Caki2 (cell line): Measurements from ENCODE around the gene COIL. TPM values are rescaled to one million over a fixed set of nuclear protein-coding genes. Genes with fewer than 3 reads are reported as not detected.

Source experiments
- DNase-seq: peaks from one replicate; pipeline ENCODE4 v3.0.0-alpha.2; 2015; ENCODE audit warnings: low read depth
- in situ Hi-C: cut with HindIII; loops from 2 replicates; pipeline ENCODE4 v1.10.0; 2016; ENCODE audit warnings: low sequenced_read_pairs, low pct_unique_long_range_greater_than_20kb, mixed read lengths
- total RNA-seq: library from RNA; depleted of rRNA; stranded (reverse); fragments of >200 nt; shearing (Covaris generic); gene quantifications from 2 replicates; pipeline ENCODE4 v1.2.3, GENCODE V29; 2014; ENCODE audit warnings: low replicate concordance; rRNA removed

COIL gene, protein sequence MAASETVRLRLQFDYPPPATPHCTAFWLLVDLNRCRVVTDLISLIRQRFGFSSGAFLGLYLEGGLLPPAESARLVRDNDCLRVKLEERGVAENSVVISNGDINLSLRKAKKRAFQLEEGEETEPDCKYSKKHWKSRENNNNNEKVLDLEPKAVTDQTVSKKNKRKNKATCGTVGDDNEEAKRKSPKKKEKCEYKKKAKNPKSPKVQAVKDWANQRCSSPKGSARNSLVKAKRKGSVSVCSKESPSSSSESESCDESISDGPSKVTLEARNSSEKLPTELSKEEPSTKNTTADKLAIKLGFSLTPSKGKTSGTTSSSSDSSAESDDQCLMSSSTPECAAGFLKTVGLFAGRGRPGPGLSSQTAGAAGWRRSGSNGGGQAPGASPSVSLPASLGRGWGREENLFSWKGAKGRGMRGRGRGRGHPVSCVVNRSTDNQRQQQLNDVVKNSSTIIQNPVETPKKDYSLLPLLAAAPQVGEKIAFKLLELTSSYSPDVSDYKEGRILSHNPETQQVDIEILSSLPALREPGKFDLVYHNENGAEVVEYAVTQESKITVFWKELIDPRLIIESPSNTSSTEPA
- total RNA-seq: 7.4 and 9.5 TPM in 2 replicates

DNA sequence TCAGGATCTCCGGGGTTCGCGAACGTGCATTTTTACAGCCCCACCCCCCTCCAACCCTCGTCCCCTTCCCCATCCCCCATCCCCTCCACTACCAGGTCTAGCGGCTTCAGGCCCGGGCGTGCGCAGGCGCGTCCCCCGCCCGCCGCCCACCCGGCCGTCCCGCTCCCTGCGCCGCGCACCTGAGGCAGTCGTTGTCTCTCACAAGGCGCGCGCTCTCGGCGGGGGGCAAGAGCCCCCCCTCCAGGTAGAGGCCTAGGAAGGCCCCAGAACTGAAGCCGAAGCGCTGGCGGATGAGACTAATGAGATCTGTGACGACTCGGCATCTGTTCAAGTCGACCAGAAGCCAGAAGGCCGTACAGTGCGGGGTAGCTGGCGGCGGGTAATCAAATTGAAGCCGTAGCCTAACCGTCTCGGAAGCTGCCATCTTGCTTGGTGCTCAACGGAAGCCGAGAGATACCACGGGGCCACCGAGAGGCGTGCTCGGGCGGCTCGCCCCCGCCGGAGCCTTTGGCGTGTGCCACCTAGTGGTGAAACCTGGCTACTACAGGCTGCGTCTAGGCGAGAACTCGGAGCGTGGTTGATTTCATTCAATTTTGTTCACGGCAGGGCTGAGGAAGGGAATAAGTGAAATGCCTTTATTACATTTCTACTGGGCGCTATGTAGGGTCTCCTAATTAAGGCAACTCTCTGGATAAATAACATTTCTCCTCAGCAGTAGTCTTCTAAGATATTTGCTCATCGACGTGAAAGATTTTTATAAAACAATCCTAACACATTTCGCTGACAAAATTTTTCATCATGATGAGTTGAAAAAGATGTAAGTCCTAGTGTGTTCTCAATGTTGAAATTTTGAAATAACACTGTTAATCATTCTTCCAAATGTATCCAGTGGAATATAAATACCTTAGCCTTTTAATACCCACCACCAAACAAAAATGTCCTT, at the start of gene COIL:
Gene COIL (minus strand): TSS at position 455 of the 943 bp plus-strand sequence. CDS start 31 bp downstream, at position 424.
- in situ Hi-C loops: no loop called here
- peak; percentile 85 for DNase-seq

DNA sequence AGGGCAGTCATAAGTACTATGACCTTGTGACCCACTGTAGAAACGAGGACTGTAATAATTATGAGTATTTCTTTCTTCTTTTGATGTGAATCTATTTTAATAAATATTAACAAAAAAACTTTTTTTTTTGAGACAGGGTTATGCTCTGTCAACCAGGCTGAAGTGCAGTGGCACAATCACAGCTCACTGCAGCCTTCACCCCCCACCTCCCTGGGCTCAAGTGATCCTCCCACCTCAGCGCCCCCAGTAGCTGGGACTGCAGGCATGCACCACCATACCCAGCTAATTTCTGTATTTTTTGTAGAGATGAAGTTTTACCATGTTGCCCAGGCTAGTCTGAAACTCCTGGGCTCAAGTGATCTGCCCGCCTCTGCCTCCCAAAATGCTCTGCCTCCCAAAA, 49.6 kb upstream of the COIL start:
- in situ Hi-C loops: no loop called here
- DNase-seq: no peak

DNA sequence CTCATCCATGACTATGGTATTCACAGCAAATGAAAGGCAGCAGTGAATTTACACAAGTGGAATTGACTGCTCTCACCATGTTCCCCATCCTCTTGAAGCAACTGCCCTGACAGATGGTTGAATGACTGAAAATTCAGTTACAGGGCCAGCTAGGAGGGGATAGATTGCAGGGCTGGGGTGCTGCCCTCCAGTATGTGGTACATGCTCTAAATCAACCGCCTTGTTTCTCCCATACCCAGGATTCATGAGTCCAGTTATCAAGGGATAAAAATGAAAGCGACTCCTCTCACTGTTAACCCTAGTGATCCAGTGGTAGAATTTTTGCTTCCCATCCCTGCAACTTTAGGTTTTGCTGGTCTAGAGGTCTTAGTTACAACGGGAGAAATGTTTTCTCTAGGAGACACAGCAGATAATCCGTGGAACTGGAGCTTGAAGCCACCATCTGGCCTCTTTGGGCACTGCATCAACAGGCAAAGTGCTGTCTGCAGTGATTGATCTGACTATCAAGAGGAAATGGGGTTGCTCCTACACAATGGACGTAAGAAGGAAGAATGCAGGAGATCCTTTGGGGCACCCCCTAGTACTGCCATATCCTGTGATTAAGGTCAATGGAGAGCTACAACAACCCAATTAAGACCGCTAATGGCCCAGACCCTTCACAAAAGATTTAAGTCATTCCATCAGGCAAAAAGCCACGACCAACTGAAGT, 49.0 kb upstream of the COIL start:
- in situ Hi-C loops: no loop called here
- peak; percentile 13 for DNase-seq

DNA sequence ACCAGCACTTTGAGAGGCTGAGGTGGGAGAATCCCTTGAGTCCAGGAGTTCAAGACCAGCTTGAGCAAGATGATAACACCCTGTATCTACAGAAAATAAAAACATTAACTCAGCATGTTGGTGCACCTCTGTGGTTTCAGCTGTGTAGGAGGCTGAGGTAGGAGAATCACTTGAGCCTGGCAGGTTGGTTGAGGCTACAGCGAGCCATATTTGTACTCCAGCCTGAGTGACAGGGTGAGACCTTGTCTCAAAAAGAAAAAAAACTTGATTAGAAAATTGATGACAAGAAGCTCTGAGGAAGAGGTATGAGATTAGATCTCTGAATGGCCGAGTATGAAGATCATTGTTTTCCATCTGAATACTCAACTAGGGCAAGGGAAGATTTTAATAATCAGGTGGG, 48.1 kb upstream of the COIL start:
- in situ Hi-C loops: no loop called here
- DNase-seq: no peak

DNA sequence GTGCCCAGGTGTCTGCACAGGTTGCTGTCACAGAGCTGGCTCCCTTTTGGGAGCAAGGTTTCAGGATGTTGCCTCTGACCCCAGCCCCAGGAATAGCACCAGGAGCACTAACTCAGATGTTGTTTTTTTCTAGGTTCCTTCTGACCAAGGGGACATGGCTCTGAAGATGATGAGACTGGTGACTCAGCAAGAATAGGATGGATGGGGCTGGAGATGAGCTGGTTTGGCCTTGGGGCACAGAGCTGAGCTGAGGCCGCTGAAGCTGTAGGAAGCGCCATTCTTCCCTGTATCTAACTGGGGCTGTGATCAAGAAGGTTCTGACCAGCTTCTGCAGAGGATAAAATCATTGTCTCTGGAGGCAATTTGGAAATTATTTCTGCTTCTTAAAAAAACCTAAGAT, 45.2 kb upstream of the COIL start:
- in situ Hi-C loops: no loop called here
- DNase-seq: no peak

DNA sequence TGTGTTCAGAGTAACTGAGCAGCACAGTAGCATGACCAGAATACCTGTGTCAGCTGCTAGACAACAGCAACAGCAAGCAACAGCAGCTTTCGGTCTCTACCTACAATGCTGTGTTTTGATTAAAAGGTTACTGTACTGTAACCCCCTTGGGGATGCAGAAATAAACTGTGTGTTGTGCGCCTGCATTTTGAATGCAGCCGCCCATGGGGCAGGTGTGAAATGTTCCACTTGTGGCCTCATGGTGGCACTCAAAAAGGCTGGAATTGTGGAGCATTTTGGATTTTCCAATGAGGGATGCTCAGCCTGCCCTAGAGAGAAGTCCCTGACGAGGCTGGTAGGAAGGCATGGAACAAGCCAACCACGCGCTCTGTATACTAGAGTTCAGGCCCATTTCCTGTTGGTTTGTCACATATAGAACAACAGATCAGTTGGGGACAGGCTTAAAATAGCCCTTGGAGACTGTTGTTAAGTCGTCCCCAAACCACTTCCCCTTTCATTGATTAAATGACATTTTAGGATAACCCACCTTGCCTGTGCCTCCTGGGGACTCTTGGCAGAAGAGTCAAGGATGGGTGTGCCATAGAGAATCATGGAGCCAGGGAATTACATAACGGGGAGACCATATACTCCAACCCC, 44.2 kb upstream of the COIL start:
- in situ Hi-C loops: no loop called here
- DNase-seq: no peak

DNA sequence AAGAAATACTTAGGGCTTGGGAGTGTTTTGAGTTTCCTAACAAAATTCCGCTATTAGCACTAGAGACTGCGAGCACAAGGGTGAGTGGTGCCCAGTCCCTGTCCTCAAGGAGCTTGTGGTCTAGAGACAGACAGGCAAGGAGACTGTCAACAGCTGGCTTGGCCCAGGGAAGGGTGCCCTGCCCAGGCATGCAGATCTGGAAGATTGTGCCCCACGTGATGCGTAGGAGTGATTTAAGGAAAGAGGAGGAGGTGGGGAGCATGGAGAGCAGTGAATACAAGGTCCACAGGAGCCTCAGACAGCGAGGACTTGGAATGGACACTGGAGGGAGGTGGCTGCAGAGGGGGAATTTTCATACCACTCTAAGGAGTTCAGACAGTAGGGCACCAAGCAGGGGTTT, 42.1 kb upstream of the COIL start:
- DNase-seq: no peak
- in situ Hi-C loops: no loop called here

DNA sequence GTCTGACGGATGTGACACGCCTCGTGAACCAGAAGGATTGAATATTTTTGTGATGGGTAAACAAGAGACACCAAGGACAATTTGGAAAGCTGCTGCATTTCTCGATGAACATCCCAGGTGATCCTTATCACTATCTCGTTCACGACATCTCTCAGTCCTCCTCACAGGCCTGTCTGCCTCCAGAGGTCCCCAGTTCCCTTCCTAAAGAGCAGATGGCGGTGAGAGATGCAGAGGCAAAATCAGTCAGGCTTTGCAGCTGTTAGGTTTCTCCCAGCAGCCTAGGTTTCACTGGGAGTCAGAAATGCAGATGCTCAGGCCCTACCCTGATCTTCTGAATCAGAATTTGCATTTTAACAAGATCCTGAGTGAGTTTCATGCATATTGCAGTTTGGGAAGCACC, 40.7 kb upstream of the COIL start:
- in situ Hi-C loops: no loop called here
- DNase-seq: no peak

DNA sequence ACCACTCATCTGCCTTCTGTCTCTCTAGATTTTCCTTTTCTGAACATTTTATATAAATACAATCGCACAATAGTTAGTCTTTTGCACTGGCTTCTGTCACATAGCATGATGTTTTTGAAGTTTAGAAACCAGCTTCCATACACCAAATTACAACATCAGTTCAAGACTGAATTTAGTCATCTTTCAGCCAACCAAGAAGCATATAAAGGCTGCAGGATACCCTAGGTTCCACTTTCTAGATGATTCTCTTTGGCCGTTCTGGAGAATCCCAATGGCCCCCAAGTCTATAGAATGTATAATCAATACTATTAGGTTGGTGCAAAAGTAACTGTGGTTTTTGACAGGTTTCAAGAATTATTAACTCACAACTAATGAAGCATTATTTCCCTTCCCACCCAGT, 36.5 kb upstream of the COIL start:
- in situ Hi-C loops: no loop called here
- DNase-seq: no peak

DNA sequence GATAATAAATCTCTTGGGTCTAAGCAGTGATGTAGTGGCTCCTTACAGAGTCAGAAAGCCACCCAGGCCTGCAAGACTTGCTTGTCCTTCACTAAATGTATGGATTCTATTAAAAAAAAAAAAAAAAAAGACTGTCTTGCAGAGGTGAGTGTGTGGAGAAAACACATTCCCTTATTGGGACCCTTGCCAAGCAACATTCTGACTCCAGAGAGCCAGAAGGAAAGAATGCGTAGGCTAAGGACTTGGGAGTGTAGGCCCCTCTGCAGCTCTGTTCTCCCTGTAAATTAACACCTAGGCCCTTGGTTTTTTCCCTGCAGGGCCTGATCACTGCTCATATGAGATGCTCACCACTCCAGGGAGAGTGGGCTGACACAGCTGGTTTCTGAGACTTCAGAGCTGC, 34.9 kb upstream of the COIL start:
- DNase-seq: no peak
- in situ Hi-C loops: no loop called here

DNA sequence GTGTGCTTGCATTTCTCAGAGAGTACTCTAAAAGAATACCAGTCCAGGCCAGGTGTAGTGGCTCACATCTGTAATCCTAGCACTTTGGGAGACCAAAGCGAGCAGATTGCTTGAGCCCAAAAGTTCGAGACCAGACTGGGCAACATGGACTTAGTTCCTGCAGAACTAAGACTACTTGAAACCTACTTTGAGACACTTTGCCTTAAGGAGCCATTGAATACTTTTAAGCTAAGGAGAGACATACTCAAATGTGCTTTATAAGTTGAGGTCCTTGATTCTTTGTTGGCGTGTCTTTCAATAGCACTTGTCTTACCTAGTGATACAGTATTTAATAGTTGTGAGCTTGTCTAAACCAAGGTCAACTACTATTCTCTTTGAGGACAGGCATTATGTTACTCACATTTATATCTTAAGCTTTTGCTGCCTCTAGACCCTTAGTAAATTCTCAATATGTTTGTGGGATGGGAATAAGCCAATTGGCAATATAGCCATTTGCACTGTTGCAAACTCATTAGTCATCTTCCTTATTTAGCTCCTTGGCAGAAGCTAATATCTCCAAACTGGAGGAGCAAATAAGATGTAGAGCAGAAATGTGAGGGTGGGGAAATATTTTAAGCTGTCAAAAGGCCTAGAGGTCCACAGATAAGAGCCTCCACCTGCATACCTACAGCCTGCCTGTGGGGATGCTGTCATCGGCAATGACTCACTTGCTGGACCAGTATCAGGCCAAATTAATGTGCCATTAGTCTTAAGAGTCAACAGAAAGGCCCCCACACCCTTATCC, 33.4 kb upstream of the COIL start:
- in situ Hi-C loops: no loop called here
- DNase-seq: no peak

DNA sequence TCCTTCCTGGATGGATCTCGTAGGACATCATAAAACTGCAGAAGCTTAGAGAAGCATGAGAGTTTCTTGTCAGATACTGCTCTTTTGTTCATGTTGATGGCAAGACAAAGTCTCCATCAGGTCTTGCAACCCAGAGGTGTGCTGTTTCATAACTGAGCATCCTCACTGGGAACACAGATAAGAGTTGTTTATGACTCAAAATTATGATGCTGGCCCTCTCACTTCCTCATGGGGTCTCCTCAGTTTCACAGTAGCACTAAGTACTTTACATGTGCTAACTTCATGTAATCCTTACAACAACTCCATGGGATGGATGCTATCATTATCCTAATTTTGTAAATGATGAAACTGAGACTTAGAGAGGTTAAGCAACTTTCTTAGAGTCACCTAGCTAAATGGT, 31.5 kb upstream of the COIL start:
- in situ Hi-C loops: no loop called here
- no peak for DNase-seq

DNA sequence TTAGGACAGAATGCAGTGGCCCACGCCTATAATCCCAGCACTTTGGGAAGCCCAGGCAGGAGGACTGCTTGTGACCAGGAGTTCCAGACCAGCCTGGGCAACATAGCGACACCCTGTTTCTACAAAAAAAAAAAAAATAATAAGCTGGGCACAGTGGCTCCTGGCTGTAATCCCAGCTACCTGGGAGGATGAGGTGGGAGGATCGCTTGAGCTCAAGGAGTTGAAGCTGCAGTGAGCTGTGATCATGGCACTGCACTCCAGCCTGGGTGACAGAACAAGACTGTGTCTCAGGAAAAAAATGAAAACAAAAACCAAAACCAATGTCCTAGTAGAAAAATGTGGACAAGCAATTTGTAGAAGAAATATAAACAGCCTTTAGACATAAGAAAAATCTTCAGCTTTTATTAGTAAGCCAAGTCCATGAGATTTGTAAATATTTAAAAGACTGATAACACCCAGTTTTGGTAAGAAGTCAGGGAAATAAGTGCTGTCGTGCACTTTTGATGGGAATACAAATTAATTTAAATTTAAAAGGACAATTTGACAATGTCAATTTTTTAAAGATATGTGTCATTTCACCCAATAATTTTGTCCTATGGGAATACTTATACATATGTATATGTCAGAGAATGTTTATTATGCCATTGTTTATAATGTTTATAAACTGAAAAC, 28.2 kb upstream of the COIL start:
- no peak for DNase-seq
- in situ Hi-C loops: no loop called here

DNA sequence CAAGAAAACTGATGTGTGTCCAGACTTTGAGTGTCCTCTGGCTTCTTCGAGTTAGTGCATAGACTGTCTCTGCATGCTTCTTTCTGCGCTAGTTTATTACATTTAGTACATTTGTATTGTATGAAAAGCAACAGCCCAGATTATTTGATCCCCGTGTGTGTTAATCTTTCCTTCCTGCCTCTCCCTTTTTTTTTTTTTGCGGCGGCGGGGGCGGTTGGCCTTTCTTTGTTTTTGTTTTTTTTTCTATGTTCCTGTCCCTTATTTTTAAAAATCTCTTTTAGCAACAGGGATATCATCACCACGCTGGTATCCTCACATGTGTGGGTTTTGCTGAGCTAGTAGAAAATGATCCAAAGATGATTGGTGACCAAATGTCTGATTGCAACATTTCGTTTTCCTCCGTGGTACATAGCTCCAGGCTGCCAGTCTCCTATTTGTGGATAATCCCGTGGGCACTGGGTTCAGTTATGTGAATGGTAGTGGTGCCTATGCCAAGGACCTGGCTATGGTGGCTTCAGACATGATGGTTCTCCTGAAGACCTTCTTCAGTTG, 26.5 kb upstream of the COIL start:
- no peak for DNase-seq
- in situ Hi-C loops: no loop called here

DNA sequence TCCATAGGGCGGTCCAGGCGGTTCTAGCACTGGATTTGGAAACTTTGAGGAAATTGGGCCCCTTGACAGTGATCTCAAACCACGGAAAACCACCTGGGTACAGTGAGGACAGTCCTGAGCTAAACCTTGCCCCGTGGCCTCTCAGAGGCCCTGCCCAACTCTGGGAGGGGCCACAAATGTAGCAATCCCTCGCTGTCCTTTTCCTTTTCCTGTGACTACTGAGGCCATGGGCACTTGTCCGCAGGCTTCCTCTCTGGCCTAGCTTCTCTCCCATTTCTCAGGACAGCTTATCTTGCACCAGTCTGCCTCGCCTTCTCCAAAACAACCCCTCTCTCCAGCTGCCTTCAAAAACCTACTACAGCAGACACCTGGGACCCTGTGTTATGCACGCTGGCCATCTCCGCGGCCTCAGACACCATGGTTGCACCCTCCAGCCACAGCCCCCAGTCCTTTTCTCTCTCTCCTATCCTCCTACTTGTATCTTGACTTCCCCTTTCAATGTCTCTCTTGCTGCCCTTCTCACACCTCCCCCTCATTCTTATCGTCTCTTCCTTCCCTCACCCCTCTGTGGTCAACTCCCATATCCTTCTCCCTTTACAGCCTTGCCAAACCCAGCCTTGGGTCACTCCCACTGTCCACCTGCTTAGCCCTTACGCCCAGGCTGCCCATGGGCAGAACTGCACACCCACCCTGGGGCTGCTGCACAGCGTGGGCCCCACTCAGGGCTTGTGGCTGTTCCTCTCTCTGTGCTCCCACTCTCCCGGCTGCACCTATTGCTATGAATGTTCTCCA, 24.7 kb upstream of the COIL start:
- no peak for DNase-seq
- in situ Hi-C loops: no loop called here

DNA sequence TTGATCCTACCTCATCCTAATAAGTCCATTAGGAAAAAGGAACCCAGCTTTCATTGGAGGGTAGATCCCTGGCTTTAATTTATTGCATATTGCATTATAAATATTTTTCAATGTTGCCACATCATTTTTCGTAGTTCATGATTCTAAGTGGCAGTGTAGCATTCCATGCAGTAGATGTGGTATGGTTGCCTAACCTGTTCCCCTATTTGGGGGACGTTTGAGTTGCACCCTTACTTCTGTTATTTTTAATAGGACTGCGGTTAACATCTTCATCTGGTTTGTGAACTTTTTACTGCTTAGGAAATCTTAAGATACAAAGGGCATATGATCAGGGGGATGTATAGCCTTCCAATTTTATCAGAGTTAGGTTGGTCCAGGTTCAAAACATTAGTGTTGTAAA, 22.5 kb upstream of the COIL start:
- no peak for DNase-seq
- in situ Hi-C loops: no loop called here
